Esophagus (tissue), 2 donors: Measurements from ENCODE around the gene CCR9. TPM values are rescaled to one million over a fixed set of nuclear protein-coding genes. Genes with fewer than 3 reads are reported as not detected.
"Not testable (repeated sequence)": the region's sequence is repeated elsewhere in the genome, so short reads cannot be mapped to it uniquely, and the experiment has no call there.

Experiments used
- H3K27ac ChIP-seq, 2 donors: one replicate each; pipeline ENCODE4 v1.5.1; 2013; ENCODE audit warnings: low read depth in 2 of 2, mild to moderate bottlenecking in 2 of 2, inconsistent platforms in 1 of 2, low read length in 1 of 2, moderate library complexity in 1 of 2
- H3K27me3 ChIP-seq, 2 donors: one replicate each; pipeline ENCODE4 v1.6.1; 2013; ENCODE audit warnings: low read length in 2 of 2, control low read depth in 1 of 2, mild to moderate bottlenecking in 1 of 2; ENCODE audit not compliant: insufficient read depth in 2 of 2, control insufficient read depth in 1 of 2
- H3K36me3 ChIP-seq, 2 donors: one replicate each; pipeline ENCODE4 v1.6.1; 2013; ENCODE audit warnings: low read length in 1 of 2; ENCODE audit not compliant: control insufficient read depth in 2 of 2, insufficient read depth in 2 of 2
- H3K4me1 ChIP-seq, 2 donors: one replicate each; pipeline ENCODE4 v1.6.1; 2013; ENCODE audit warnings: low read length in 1 of 2; ENCODE audit not compliant: control insufficient read depth in 2 of 2, insufficient read depth in 2 of 2
- H3K4me3 ChIP-seq, 2 donors: one replicate each; pipeline ENCODE4 v1.5.1; 2013; ENCODE audit warnings: low read length in 2 of 2, mild to moderate bottlenecking in 2 of 2, low read depth in 1 of 2, moderate library complexity in 1 of 2
- H3K9me3 ChIP-seq, 2 donors: one replicate each; pipeline ENCODE4 v1.6.1; 2013; ENCODE audit warnings: mild to moderate bottlenecking in 2 of 2, low read depth in 1 of 2, low read length in 1 of 2, moderate library complexity in 1 of 2; ENCODE audit not compliant: control insufficient read depth in 2 of 2, insufficient read depth in 1 of 2
- WGBS, 2 donors: extraction: QIAGEN DNeasy Blood & Tissue Kit; methylation state at CpG; one replicate each; pipeline ENCODE4 v1.1.7; 2013; 5-methylcytosine and 5-hydroxymethylcytosine counted together
- polyA plus RNA-seq, 2 donors: library from polyadenylated mRNA; stranded (reverse); fragments of 200-250 nt; gene quantifications; one replicate each; pipeline ENCODE4 v1.2.3, GENCODE V29; 2013
- donor health status: healthy with polysubstance abuse.
- donor health status: Bipolar disorder and iron deficiency.

Gene CCR9, protein sequence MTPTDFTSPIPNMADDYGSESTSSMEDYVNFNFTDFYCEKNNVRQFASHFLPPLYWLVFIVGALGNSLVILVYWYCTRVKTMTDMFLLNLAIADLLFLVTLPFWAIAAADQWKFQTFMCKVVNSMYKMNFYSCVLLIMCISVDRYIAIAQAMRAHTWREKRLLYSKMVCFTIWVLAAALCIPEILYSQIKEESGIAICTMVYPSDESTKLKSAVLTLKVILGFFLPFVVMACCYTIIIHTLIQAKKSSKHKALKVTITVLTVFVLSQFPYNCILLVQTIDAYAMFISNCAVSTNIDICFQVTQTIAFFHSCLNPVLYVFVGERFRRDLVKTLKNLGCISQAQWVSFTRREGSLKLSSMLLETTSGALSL
- not detected for polyA plus RNA-seq

DNA sequence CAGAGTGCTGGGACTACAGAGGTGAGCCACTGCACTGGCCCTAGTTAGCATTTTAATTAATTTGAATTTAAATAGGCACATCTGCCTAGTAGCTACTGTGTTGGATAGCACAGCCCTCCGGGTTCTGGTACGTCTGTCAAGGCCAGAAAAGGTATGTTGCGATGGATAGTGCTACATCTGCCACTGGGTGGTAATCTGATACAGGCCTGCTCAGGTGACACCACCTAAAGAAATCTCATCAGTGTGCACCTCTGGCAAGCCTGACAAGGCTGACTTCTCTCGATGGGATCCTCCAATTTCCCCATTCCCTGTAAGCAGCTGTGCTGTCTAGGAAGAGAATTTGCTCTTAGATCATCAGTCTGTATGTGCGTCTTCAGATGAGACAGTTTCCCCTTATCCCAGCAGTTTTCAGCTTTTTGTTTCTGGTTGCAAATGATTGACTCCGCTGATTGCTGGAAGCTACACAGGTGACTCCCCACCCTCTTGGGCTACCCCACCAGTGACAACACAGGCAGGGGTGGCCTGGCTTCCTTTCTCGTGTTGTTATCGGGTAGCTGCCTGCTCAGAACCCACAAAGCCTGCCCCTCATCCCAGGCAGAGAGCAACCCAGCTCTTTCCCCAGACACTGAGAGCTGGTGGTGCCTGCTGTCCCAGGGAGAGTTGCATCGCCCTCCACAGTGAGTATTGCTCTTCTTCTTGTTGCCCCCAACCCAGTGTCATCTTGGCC is at the start of gene CCR9:
TSS of gene CCR9 (plus strand) at position 565 of the 727 bp plus-strand sequence. CDS start 8,391 bp downstream, outside the sequence.
- 83 to 85% methylated on average over 9 of the region's 9 CpGs for WGBS, 2 donors
- Histone ChIP-seq H3K36me3 (no peaks in the 10 kb centered on the region), H3K27me3 (no peaks in the 10 kb centered on the region), H3K27ac (no peak within 1 kb of the TSS), H3K9me3 (no peaks in the 10 kb centered on the region), H3K4me3 (no peak within 1 kb of the TSS), H3K4me1 (no peaks in the 10 kb centered on the region)

GRCh38 chr3:45838466-45838865 is 47.9 kb upstream of the CCR9 start:
- H3K9me3 ChIP-seq, result no peaks in the 10 kb centered on the region
- H3K27me3 ChIP-seq, result no peaks in the 10 kb centered on the region
- 94 to 100% methylated on average over 1 of the region's 1 CpG for WGBS, 2 donors
- no peak overlapping the region for H3K4me3 ChIP-seq
- H3K27ac ChIP-seq, result no peak overlapping the region
- H3K4me1 ChIP-seq, result peaks cover 0 to 3% of the 10 kb centered on the region in 2 donors
- H3K36me3 ChIP-seq, result peaks cover 3% of the 10 kb centered on the region in 2 donors

DNA sequence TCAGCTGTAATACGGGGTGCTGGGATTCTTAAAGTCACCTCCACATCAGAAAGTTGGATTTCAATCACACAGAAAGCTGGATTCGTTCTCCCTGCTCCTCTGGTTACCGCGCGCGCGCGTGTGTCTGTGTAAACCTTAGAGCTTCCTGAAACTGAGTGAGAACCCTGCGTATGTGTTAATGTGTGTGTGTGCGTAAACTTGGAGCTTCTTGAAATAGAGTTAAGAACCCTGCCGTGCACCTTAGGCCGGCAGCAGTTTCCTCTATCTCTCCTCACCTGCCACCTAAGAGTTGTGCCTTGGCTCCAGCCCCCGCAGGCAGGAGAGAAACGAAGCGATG is 45.0 kb upstream of the CCR9 start:
- WGBS, 2 donors, result 1% methylated on average over 15 of the region's 15 CpGs
- peak overlapping the region in 1 of 2 donors; percentile 59 for H3K27ac ChIP-seq

DNA sequence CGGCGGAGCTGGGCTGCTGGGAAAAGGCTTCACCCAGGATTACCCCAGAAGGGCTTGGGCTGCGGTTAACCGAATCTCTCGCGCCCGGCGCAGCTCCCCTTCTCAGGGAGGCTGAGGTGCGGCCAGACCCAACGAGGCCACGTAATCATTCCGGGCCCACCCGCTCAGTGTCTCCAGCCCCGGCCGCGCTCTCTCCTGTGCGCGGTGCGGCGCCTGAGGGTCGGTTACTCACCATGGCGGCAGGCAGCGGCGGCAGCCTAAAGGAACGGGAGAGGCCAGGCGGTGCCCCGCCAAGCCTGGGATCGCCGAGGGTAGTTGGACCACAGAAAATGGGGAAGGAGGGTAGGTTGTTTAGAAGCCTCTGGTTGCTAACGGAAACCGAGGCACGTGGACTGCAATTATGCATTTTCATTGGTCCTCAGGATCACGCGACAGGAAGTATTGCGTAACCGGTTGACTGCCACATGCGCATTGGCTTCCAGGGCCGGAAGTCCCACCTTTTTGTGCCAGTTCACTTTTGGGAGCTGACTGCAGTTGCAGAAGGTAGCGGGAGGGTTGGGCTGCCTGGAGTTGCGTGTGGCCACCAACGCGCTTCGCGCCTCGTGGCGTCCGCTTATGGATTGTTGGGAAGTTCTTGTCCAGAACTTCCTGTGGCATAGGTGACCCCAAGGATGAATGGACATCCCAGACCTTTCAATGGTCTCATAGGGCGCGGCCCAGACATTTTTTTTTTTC is 44.4 kb upstream of the CCR9 start, which contains the start of gene LZTFL1:
TSS of gene LZTFL1 (minus strand) at position 363 of the 735 bp plus-strand sequence. CDS start at position 235, 128 bp downstream.
- Histone ChIP-seq H3K9me3 (no peaks in the 10 kb centered on the region), H3K36me3 (no peaks in the 10 kb centered on the region), H3K27me3 (no peaks in the 10 kb centered on the region), H3K4me3 (peak within 1 kb of the TSS; percentile 92 to 96), H3K4me1 (peaks cover 0 to 3% of the 10 kb centered on the region in 2 donors), H3K27ac (peak within 1 kb of the TSS in 1 of 2 donors; percentile 59)
- 3% methylated on average over 42 to 49 of the region's 49 CpGs for WGBS, 2 donors

More for the DNA sequence above, 45.0 kb upstream of the CCR9 start:
- no peaks in the 10 kb centered on the region for H3K36me3 ChIP-seq
- peaks cover 0 to 3% of the 10 kb centered on the region in 2 donors for H3K4me1 ChIP-seq
- H3K9me3 ChIP-seq, result no peaks in the 10 kb centered on the region
- H3K27me3 ChIP-seq, result no peaks in the 10 kb centered on the region
- H3K4me3 ChIP-seq, result peak overlapping the region; percentile 92 to 96

- H3K4me3 ChIP-seq, result no peak overlapping the region
- no peak overlapping the region for H3K27ac ChIP-seq
- peaks cover 0 to 3% of the 10 kb centered on the region in 2 donors for H3K27me3 ChIP-seq
- peaks cover 0 to 3% of the 10 kb centered on the region in 2 donors for H3K4me1 ChIP-seq
- no peaks in the 10 kb centered on the region for H3K36me3 ChIP-seq
- 77 to 78% methylated on average over 9 of the region's 9 CpGs for WGBS, 2 donors
- H3K9me3 ChIP-seq, result no peaks in the 10 kb centered on the region
These were observed 43.3 kb upstream of the CCR9 start for GRCh38 chr3:45842851-45843625.

- no peaks in the 10 kb centered on the region for H3K9me3 ChIP-seq
- H3K4me3 ChIP-seq, result no peak overlapping the region
- H3K36me3 ChIP-seq, result no peaks in the 10 kb centered on the region
- peaks cover 0 to 3% of the 10 kb centered on the region in 2 donors for H3K27me3 ChIP-seq
- H3K27ac ChIP-seq, result no peak overlapping the region
- WGBS, 2 donors, result 88 to 89% methylated on average over 1 of the region's 1 CpG
- H3K4me1 ChIP-seq, result peaks cover 0 to 3% of the 10 kb centered on the region in 2 donors
These were observed 41.7 kb upstream of the CCR9 start for GRCh38 chr3:45844616-45845015.

DNA sequence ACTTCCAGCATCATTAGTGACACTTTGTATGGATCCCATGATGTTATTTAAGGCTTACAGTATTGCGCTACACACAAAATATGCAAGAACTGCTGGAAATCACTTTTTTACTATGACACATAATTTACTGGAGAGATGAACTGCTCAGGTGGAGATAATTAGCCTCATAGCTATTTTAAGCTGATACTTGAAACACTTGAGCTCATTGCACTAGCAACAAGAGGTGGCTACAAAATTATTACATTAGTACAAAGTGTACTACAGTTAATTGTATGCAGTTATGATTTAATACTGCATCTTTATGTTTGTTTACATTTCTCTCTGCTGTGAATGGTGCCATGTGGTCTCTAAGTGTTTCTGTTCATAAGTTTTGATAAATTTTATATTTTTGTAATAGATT is 38.0 kb upstream of the CCR9 start:
- H3K27ac ChIP-seq, result no peak overlapping the region
- WGBS, 2 donors, result 78 to 93% methylated on average over 1 of the region's 1 CpG
- H3K36me3 ChIP-seq, result no peaks in the 10 kb centered on the region
- peaks cover 0 to 4% of the 10 kb centered on the region in 2 donors for H3K9me3 ChIP-seq
- no peak overlapping the region for H3K4me3 ChIP-seq
- H3K4me1 ChIP-seq, result no peaks in the 10 kb centered on the region
- H3K27me3 ChIP-seq, result peaks cover 0 to 3% of the 10 kb centered on the region in 2 donors

DNA sequence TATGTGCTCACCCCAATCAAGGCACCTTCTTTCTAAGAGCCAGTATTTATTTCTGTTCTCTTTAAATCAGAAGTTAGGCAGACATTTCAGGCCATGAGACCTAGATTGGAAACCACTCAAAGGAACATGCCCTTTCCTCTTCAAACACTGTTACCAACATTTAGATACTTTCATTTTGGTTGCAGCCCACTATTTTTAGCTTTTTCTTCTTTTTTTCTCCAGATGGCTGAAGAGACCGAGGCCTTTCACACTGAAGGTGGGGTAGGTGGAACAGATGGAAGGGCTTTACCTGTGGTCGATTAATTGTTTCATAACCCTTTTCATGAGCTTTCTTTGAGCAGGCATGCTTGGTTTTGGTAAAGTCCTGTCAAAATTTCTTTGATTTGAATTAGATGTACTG is 33.5 kb upstream of the CCR9 start:
- Histone ChIP-seq H3K36me3 (no peaks in the 10 kb centered on the region), H3K27ac (no peak overlapping the region), H3K4me3 (no peak overlapping the region), H3K4me1 (no peaks in the 10 kb centered on the region), H3K27me3 (no peaks in the 10 kb centered on the region), H3K9me3 (peaks cover 0 to 4% of the 10 kb centered on the region in 2 donors)
- 75 to 81% methylated on average over 2 of the region's 2 CpGs for WGBS, 2 donors

DNA sequence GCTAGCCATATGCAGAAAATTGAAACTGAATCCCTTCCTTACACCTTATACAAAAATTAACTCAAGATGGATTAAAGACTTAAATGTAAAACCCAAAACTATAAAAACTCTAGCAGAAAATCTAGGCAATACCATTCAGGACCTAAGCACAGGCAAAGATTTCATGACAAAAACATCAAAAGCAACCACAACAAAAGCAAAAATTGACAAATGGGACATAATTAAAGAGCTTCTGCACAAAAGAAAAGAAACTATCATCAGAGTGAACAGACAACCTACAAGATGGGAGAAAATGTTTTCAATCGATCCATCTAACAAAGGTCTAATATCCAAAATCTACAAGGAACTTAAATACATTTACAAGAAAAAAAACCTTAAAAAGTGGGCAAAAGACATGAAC is 30.0 kb upstream of the CCR9 start:
- not testable (repeated sequence) for H3K9me3 ChIP-seq, H3K27me3 ChIP-seq, H3K4me3 ChIP-seq, H3K36me3 ChIP-seq, H3K27ac ChIP-seq, H3K4me1 ChIP-seq
- 71 to 82% methylated on average over 1 of the region's 1 CpG for WGBS, 2 donors
